Measurements from ENCODE around the gene BACH2.
"Not testable (repeated sequence)": the region's sequence is repeated elsewhere in the genome, so short reads cannot be mapped to it uniquely, and the experiment has no call there.

Gene BACH2

GRCh38 chr6:89927791-89928550, 368.7 kb downstream of the BACH2 start:
- no peak for DNase-seq

GRCh38 chr6:89927264-89927663, 369.4 kb downstream of the BACH2 start:
- no peak for DNase-seq

GRCh38 chr6:89925826-89926225, 370.8 kb downstream of the BACH2 start:
- no peak for DNase-seq

GRCh38 chr6:89924231-89924630, 372.4 kb downstream of the BACH2 start:
- no peak for DNase-seq

GRCh38 chr6:89921691-89922090, 375.0 kb downstream of the BACH2 start:
- DNase-seq: no peak

- no peak for DNase-seq
These were observed 375.4 kb downstream of the BACH2 start for GRCh38 chr6:89921197-89921596.

GRCh38 chr6:89917801-89918366, 378.8 kb downstream of the BACH2 start:
- no peak for DNase-seq

- no peak for DNase-seq
These were observed 379.4 kb downstream of the BACH2 start for GRCh38 chr6:89917216-89917615.

- no peak for DNase-seq
These were observed 380.3 kb downstream of the BACH2 start for GRCh38 chr6:89916136-89916920.

- no peak for DNase-seq
These were observed 385.8 kb downstream of the BACH2 start for GRCh38 chr6:89910902-89911240.

GRCh38 chr6:89910001-89910901, 386.4 kb downstream of the BACH2 start:
- not testable (repeated sequence) for DNase-seq

- DNase-seq: no peak
These were observed 401.3 kb downstream of the BACH2 start for GRCh38 chr6:89895276-89895874.

- no peak for DNase-seq
These were observed 402.5 kb downstream of the BACH2 start, which contains the start of gene GJA10 for GRCh38 chr6:89894169-89894568. TSS of gene GJA10 (plus strand) at chr6:89894469. CDS start at chr6:89894469, 0 bp downstream.

GRCh38 chr6:89892577-89892976, 404.1 kb downstream of the BACH2 start:
- DNase-seq: not testable (repeated sequence)

GRCh38 chr6:89890845-89891528, 405.7 kb downstream of the BACH2 start:
- DNase-seq: not testable (repeated sequence)

- DNase-seq: no peak
These were observed 407.8 kb downstream of the BACH2 start for GRCh38 chr6:89888871-89889270.

GRCh38 chr6:89888138-89888514, 408.5 kb downstream of the BACH2 start:
- DNase-seq: no peak

- no peak for DNase-seq
These were observed 409.0 kb downstream of the BACH2 start for GRCh38 chr6:89887452-89888137.

- no peak for DNase-seq
These were observed 410.1 kb downstream of the BACH2 start for GRCh38 chr6:89886378-89887120.
